Stimulated activated CD4-positive, alpha-beta T cell treated with anti-CD3 and anti-CD28 coated beads, Interleukin-2, amount 100 ng/mL, for 48 hours (primary cell): ENCODE data around the gene SYAP1.
"Not testable (repeated sequence)": the region's sequence is repeated elsewhere in the genome, so short reads cannot be mapped to it uniquely, and the experiment has no call there.

Experiments
- DNase-seq, 2 donors: peaks; one replicate each; pipeline ENCODE4 v3.0.0-alpha.2; 2020

SYAP1 gene

GRCh38 chrX:16784440-16784839 lies 65.0 kb downstream of the SYAP1 start:
- not testable (repeated sequence) for DNase-seq

GRCh38 chrX:16785247-16786138 lies 66.1 kb downstream of the SYAP1 start:
- no peak for DNase-seq

GRCh38 chrX:16786139-16786790 lies 66.9 kb downstream of the SYAP1 start, which contains the start of gene TXLNG:
TXLNG (plus strand) TSS chrX:16786466; CDS start chrX:16786488, 22 bp downstream.
- peak; percentile 78 to 93 for DNase-seq

- DNase-seq = peak; percentile 3 to 29
Measured at GRCh38 chrX:16786791-16787735, 67.7 kb downstream of the SYAP1 start.

- DNase-seq = no peak
Measured at GRCh38 chrX:16788477-16788876, 69.1 kb downstream of the SYAP1 start.

GRCh38 chrX:16796298-16796697 lies 76.9 kb downstream of the SYAP1 start:
- no peak for DNase-seq

- DNase-seq = no peak
Measured at GRCh38 chrX:16797358-16797757, 77.9 kb downstream of the SYAP1 start.

- no peak for DNase-seq
Measured at GRCh38 chrX:16797841-16798240, 78.4 kb downstream of the SYAP1 start.

GRCh38 chrX:16804923-16805464 lies 85.6 kb downstream of the SYAP1 start:
- DNase-seq = no peak

GRCh38 chrX:16807548-16807947 lies 88.1 kb downstream of the SYAP1 start:
- DNase-seq = no peak

GRCh38 chrX:16807976-16808542 lies 88.6 kb downstream of the SYAP1 start:
- DNase-seq = no peak

GRCh38 chrX:16814597-16814996 lies 95.2 kb downstream of the SYAP1 start:
- DNase-seq = no peak
